Ishikawa (cell line): ENCODE results near the gene TOX2.

Experiments used
- EP300 ChIP-seq: IDR thresholded peaks from 2 replicates; pipeline ENCODE4 v1.6.1; 2012; ENCODE audit warnings: borderline replicate concordance
- MAX ChIP-seq: IDR thresholded peaks from 2 replicates; pipeline ENCODE4 v1.6.1; 2012
- RAD21 ChIP-seq: IDR thresholded peaks from 2 replicates; pipeline ENCODE4 v1.6.1; 2012; ENCODE audit warnings: low read depth
- TAF1 ChIP-seq: IDR thresholded peaks from 2 replicates; pipeline ENCODE4 v1.6.1; 2012; ENCODE audit warnings: low read depth, mild to moderate bottlenecking
- YY1 ChIP-seq: IDR thresholded peaks from 2 replicates; pipeline ENCODE4 v1.6.1; 2012; ENCODE audit warnings: low read depth
- TF ChIP-seq, protein P1 (sequence below): IDR thresholded peaks from 2 replicates; pipeline ENCODE4 v1.6.1; 2012
- TF ChIP-seq, protein P2 (sequence below): IDR thresholded peaks from 2 replicates; pipeline ENCODE4 v1.6.1; 2012; ENCODE audit warnings: low read depth, mild to moderate bottlenecking

DNA sequence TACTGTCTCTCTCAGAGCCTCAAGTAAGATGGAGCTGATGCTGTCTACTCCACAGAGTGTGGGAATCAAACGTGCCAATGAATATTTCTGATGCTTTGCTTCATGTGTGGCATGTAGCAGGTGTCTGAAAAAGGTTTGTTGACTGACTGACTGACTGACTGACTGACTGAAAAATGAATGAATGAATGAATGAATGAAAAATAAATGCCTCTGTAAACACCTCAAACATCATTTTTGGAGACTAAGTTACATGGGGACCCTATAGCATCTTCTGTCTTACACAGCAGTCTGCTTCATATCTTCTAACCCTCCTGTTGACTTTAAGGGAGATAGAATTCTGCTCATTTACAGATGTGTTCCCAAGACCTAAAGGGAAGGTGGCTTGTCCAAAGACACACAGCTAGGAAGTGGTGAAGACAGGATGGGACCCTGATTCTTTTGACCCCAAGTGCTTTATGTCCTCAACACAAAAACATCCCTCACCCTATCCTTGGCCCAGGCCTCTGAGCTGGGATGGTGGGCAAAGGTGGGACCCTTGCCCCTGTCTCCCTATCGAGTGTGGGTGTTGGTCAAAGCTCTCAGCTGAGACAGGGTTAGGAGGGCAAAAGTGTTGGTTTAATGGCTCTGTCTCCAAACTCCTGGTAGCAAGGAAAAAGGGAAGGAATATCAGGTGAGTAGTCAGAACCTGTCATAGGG, 104.4 kb downstream of the TOX2 start:
- TF ChIP-seq YY1 (no peak), EP300 (no peak), TAF1 (no peak), RAD21 (no peak), MAX (no peak)
- TF ChIP-seq, protein P1, sequence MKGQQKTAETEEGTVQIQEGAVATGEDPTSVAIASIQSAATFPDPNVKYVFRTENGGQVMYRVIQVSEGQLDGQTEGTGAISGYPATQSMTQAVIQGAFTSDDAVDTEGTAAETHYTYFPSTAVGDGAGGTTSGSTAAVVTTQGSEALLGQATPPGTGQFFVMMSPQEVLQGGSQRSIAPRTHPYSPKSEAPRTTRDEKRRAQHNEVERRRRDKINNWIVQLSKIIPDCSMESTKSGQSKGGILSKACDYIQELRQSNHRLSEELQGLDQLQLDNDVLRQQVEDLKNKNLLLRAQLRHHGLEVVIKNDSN: no peak
- TF ChIP-seq, protein P2, sequence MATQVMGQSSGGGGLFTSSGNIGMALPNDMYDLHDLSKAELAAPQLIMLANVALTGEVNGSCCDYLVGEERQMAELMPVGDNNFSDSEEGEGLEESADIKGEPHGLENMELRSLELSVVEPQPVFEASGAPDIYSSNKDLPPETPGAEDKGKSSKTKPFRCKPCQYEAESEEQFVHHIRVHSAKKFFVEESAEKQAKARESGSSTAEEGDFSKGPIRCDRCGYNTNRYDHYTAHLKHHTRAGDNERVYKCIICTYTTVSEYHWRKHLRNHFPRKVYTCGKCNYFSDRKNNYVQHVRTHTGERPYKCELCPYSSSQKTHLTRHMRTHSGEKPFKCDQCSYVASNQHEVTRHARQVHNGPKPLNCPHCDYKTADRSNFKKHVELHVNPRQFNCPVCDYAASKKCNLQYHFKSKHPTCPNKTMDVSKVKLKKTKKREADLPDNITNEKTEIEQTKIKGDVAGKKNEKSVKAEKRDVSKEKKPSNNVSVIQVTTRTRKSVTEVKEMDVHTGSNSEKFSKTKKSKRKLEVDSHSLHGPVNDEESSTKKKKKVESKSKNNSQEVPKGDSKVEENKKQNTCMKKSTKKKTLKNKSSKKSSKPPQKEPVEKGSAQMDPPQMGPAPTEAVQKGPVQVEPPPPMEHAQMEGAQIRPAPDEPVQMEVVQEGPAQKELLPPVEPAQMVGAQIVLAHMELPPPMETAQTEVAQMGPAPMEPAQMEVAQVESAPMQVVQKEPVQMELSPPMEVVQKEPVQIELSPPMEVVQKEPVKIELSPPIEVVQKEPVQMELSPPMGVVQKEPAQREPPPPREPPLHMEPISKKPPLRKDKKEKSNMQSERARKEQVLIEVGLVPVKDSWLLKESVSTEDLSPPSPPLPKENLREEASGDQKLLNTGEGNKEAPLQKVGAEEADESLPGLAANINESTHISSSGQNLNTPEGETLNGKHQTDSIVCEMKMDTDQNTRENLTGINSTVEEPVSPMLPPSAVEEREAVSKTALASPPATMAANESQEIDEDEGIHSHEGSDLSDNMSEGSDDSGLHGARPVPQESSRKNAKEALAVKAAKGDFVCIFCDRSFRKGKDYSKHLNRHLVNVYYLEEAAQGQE: no peak
